Measurements from ENCODE around the gene PIEZO2. TPM values are rescaled to one million over a fixed set of nuclear protein-coding genes. Genes with fewer than 3 reads are reported as not detected.
"Not testable (repeated sequence)": the region's sequence is repeated elsewhere in the genome, so short reads cannot be mapped to it uniquely, and the experiment has no call there.

PIEZO2 gene
- total and polyA plus RNA-seq, 7 donors, result 1.4 to 35.2 (median 25.1) TPM; not detected in 1

- WGBS, 2 donors, result 83 to 94% methylated on average over 6 of the region's 6 CpGs
- intact Hi-C loops (cut with DNase I); H3K27me3 ChIP-seq; DNase-seq; H3K4me3 ChIP-seq; H3K27ac ChIP-seq; H3K4me1 ChIP-seq; H3K36me3 ChIP-seq; H3K9me3 ChIP-seq: not testable (repeated sequence)
Measured at GRCh38 chr18:10638539-10638885, 510.9 kb downstream of the PIEZO2 start.

DNA sequence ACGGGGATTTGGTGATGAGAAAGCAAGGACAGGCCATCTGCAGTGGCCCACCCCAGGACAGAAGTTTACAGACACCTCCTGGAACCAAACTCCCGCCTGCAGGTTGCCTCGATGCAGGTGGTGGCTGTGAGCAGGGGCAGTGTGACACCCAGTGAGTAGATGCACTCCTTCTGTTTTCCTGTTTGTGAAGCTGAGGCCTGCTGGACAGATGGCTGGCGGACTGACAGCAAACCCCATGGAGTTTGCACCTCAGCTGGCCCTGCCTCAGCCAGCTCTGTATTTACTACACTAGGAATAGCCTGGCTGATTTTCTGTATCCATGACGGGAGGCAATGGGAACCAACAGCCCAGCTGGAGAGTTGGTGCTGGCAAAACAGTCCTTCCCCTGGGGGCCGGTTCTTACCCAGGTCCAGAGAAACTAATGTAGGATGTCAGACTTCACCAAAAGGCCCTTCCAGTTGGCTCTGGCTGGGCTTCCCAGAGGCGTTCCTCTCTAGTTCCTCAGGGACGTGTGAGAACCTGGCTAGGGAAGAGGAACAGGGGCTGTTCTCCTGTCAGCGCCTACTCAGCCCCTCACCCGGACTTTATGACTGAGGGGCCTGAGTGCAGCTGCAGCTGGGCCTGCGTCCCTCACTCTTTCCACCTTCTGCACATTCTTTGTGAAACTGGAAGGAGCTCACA lies 511.4 kb downstream of the PIEZO2 start:
- H3K4me1 ChIP-seq; DNase-seq; intact Hi-C loops (cut with DNase I); H3K4me3 ChIP-seq; H3K36me3 ChIP-seq; H3K9me3 ChIP-seq; H3K27ac ChIP-seq; H3K27me3 ChIP-seq: not testable (repeated sequence)
- 73 to 84% methylated on average over 8 to 9 of the region's 11 CpGs for WGBS, 2 donors

GRCh38 chr18:10629076-10629475 lies 520.3 kb downstream of the PIEZO2 start:
- H3K4me1 ChIP-seq; H3K27me3 ChIP-seq; H3K4me3 ChIP-seq; H3K27ac ChIP-seq; intact Hi-C loops (cut with DNase I); H3K36me3 ChIP-seq; DNase-seq; H3K9me3 ChIP-seq: not testable (repeated sequence)
- 43 to 66% methylated on average over 6 of the region's 6 CpGs for WGBS, 2 donors

GRCh38 chr18:10626606-10627213 lies 522.7 kb downstream of the PIEZO2 start:
- H3K27me3 ChIP-seq; H3K4me3 ChIP-seq; intact Hi-C loops (cut with DNase I); H3K4me1 ChIP-seq; H3K9me3 ChIP-seq; H3K27ac ChIP-seq; DNase-seq; H3K36me3 ChIP-seq: not testable (repeated sequence)
- WGBS, 2 donors, result 77 to 85% methylated on average over 6 to 7 of the region's 7 CpGs

DNA sequence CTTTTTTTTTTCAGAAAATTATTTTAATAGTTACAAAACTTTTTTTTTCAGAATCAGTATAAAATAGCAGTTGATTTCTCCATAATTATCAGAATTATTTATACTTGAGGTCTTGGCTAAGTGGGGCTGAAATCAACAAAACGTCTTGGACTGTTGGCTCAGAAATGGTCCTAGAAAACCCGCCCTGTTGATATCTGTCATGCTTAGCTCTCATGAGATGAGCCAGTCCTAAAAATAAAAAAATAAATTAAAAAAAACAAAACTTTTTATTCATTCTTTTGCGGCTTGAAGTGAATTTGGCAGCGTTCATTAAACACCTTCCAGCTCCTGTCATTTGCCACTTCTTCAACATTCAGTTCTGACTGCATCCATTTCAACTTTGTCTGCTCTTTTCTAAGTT lies 525.8 kb downstream of the PIEZO2 start:
- H3K9me3 ChIP-seq; H3K4me1 ChIP-seq; DNase-seq; H3K27me3 ChIP-seq; intact Hi-C loops (cut with DNase I); H3K36me3 ChIP-seq; H3K4me3 ChIP-seq; H3K27ac ChIP-seq: not testable (repeated sequence)
- 82 to 83% methylated on average over 4 of the region's 4 CpGs for WGBS, 2 donors

DNA sequence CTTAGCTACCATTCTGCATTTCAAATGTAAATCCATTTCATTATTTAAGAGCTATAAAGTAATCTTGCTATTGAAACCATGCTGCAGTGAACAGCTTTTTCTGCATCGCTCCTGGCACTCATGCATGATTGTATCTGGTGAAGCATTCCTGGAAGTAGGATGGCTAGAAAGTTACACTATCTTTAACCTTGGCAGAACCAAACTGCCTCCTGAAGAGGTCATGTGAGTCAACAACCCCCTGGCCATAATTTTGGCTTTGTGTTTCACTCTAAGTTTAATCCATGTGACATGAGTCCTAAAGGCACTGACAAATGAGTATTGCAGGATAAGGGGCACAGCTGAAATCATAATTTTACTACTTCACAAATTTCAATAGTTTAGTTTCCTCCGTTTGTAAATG lies 526.4 kb downstream of the PIEZO2 start:
- intact Hi-C loops (cut with DNase I); H3K4me1 ChIP-seq; H3K4me3 ChIP-seq; H3K36me3 ChIP-seq; H3K27me3 ChIP-seq; DNase-seq; H3K9me3 ChIP-seq; H3K27ac ChIP-seq: not testable (repeated sequence)
- 70% methylated on average over 1 of the region's 2 CpGs for WGBS, 2 donors

DNA sequence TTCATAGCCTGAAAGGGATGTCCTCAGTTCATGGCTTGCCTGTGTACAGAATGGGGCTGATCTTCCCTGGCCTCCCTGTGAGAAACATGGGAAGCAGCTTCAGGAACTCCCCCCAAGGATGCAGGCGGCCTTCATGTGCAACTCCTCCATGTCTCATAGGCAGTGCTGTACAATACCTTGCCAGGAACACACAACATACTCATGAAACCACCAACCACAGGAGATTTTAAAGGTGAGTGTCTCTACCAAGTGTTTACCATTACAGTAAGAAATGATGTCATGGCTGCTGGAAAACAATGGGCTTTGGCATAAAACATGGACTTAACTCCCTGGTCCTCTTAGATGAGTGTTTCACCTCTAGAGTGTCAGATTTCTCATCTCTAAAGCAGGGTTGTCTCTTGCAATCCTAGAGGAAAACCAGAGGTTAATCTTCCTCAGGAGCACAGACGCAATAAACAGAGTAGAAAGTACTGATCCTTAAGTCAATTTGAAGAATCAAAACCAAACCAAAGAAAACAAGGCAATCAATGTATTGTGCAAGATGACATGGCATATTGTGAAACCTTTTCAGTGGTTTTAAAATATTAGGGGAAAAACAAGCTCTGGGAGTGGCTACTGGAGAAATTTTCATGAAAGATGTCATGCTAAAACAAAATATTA lies 528.6 kb downstream of the PIEZO2 start:
- H3K36me3 ChIP-seq; H3K4me1 ChIP-seq; H3K27me3 ChIP-seq; intact Hi-C loops (cut with DNase I); H3K9me3 ChIP-seq; H3K27ac ChIP-seq; DNase-seq; H3K4me3 ChIP-seq: not testable (repeated sequence)
- WGBS, 2 donors, result 53 to 74% methylated on average over 2 of the region's 2 CpGs

Small RNAs within 50 kb of the gene (small RNA-seq; reads per million reads assigned to genes)
- gene AP001180.3 (0 reads per million in 3 donors), gene AP001180.5 (0 reads per million in 3 donors), gene MIR6788 (0 to 0.12 (median 0) reads per million in 3 donors)
